ENCODE measurements around the gene AJM1.
A peak's percentile ranks its signal among the peaks of the same experiment; 100 is the strongest.
"Not testable (repeated sequence)": the region's sequence is repeated elsewhere in the genome, so short reads cannot be mapped to it uniquely, and the experiment has no call there.

Gene AJM1

DNA sequence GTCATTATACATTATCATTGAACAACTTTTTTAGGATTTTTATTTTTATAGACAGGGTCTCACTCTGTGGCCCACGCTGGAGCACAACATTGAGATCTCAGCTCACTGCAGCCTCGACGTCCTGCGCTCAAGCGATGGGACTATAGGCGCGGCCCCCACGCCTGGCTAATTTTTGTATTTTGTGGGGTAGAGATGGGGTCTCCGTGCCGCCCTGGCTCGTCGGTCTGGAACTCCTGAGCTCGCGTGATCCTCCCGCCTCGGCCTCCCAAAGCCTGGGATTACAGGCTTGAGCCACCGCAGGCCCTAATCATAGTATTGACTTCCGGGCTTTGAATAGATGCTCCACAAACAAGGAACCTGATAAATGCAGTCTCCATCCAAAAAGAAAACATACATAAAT is 25.2 kb downstream of the AJM1 start:
- DNase-seq (ENCODE audit: low spot score): no peak
- FAIRE-seq: no peak

DNA sequence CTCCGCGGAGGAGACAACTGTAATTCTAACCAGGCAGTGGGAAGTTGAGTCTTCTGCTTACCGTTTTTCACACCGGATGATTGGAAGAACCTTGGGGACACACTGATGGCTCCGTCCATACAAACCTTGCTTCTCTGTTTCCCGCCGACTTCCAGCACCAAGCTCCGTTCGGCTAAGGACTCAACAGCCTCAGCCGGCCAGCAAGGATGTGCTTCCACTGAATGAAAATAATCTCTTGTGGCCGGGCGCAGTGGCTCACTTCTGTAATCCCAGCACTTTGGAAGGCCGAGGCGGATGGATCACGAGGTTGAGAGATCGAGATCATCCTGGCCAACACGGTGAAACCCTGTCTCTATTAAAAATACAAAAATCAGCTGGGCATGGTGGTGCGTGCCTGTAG is 25.6 kb downstream of the AJM1 start:
- DNase-seq (ENCODE audit: low spot score) (no peak), FAIRE-seq (no peak)

DNA sequence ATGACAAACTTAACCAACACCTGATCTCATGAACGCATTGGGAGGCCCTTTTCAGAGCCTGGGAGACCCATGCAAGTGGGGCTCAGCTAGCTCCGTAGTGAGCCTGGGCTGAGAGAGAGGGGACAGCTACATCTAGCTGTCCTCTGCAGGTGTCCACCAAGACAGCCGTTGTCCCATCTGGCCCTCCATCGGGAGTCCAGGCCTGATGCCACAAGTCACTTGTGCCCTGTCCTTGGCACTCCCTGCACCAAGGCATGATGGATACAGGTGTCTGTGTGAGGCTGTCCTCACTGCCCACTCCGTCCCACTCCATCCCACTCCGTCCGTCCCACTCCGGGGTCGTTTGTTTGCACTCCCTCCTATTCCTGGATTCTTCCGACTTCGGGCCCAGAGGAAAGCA is 26.4 kb downstream of the AJM1 start:
- FAIRE-seq: no peak

DNA sequence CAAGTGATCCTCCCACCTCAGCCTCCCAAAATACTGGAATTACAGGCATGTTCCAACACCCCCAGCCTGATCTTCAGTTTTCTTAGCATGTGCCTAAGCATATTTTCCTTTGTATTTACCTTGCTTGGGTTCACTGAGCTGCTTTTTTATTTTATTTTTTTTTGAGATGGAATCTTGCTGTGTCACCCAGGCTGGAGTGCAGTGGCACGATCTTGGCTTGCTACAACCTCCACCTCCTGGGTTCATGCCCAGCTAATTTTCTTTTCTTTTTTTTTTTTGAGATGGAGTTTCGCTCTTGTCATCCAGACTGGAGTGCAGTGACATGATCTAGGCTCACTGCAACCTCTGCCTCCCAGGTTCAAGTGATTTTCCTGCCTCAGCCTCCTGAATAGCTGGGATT is 27.3 kb downstream of the AJM1 start:
- DNase-seq (ENCODE audit: low spot score): not testable (repeated sequence)

More for the DNA sequence above, 26.4 kb downstream of the AJM1 start:
- DNase-seq (ENCODE audit: low spot score): no peak

DNA sequence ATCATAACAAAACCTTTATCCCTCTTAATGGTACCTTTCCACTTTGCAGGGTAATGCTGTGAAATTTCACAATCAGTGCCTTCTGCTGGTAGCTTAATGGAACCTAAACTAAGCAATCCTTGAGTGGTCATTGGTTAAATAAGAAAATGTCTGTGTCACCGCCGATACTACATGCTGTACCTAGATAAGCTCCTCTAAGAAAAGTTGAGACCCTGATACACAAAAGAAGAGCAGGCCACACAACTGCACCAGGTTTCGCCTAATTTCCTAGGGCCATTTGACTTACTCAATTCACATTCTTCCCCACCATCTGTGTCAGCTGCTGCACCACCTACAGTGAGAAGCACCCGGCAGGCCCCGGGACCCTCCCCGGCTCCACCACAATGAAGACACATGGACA is 32.9 kb downstream of the AJM1 start:
- FAIRE-seq (no peak), DNase-seq (ENCODE audit: low spot score) (no peak)

More for the DNA sequence above, 27.3 kb downstream of the AJM1 start:
- FAIRE-seq: not testable (repeated sequence)

DNA sequence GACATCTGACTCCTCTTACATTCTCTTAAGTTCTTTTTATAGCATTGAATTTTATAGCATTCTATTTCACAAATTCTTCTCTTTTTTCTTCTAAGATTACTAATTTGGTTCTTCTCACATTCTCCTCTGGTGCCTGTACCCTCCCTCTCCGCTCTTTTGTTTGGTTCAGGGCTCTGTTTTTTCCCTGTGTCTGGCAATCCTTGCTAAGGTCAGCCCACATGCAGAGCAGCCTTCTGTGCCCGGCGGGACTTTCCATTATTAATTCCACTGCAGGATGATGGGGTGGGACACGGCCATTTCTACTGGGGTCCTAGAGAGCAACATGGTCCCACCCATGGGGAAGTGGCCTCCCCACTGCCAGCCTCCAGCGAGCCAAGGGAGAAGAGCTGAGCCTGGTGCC is 34.2 kb downstream of the AJM1 start:
- FAIRE-seq (no peak), DNase-seq (ENCODE audit: low spot score) (no peak)

DNA sequence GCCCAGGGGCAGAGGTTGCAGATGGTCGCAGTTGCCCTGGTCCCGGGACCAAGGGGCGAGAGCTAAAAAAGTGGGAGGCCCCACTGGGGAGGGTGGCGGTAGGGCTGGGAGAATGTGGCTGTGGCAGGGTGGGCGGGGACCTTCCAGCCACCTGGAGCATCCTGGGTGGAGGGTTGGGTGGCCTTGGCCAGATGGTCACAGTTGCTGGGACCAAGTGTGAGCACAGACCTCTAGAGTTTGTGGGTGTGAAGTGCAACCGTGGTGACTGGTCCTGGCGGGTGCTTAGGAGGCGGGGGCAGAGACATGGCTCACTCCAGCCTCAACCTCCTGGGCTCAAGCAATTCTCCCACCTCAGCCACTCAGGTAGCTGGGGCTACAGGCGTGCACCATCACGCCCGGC is 38.4 kb downstream of the AJM1 start:
- FAIRE-seq (no peak), DNase-seq (ENCODE audit: low spot score) (no peak)

DNA sequence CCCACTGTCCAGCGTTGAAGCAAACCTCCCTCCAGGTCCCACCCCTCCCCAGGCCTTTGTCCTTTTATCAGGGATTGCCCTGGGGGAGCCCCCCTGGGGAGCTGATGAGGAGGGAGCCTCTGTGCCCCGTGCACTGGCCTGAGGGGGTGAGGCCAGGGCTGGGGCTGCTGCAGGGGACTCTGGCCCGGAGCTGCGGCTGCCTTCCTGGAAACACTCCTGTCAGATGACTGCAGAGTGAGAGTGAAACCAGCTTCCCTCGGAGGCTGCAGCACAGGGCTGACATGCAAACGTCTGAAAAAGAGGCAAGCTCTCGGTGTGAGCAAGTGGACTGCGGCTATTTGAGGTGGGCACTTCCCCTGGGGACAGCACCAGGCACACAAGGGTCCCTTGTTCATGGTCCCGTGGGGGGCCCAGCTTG is 39.4 kb downstream of the AJM1 start:
- FAIRE-seq (no peak), DNase-seq (ENCODE audit: low spot score) (peak; percentile 32)

DNA sequence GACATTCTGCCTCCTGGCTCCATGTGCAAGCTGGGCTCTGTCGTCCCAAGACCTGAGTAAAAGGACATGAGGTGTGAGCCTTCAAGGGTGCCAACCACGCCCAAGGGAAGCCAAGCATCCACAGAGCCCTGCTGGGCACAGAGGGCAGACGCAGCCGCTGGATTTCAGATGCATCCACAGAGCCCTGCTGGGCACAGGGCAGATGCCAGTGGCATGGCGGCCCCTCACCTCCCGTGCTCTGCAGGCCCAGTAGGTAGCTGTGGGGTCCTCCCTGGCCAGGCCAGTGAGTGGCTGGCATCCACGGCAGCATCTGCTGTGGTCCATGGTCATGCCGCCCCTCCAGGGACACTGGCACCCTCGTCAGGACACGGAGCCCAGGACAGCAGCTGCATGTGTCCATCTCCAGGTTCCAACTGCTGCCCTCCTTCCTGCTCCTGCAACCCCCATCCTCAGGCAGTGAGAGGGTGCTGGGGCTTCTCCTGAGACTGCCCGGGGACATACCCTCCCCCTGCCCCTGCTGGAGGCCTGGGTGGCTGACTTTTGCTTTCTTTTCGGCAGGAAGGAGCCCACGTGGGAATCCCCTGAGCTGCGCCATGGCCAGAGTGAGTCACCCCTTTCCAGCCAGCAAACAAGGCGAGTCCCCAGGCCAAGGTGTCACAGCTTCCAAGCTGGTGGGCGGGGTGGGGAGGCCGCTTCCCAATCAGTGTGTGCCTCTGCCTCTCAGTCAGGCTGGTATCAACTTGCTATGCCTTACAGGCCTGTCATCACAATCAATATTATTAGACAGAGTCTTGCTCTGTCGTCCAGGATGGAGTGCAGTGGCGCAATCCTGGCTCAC is 40.0 kb downstream of the AJM1 start:
- peak; percentile 88 for FAIRE-seq

DNA sequence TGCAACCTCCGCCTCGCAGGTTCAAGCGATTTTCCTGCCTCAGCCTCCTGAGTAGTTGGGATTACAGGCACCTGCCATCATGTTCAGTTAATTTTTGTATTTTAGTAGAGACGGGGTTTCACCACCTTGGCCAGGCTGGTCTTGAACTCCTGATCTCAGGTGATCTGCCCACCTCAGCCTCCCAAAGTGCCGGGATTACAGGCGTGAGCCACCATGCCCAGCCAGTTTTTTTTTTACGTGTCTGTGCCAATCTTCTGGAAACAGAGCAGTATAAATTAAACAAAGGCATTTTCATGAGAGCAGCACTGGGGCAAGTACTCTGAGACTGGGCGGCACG is 40.6 kb downstream of the AJM1 start:
- not testable (repeated sequence) for FAIRE-seq; DNase-seq (ENCODE audit: low spot score)

More for the DNA sequence above, 40.0 kb downstream of the AJM1 start:
- DNase-seq (ENCODE audit: low spot score): peak; percentile 91

DNA sequence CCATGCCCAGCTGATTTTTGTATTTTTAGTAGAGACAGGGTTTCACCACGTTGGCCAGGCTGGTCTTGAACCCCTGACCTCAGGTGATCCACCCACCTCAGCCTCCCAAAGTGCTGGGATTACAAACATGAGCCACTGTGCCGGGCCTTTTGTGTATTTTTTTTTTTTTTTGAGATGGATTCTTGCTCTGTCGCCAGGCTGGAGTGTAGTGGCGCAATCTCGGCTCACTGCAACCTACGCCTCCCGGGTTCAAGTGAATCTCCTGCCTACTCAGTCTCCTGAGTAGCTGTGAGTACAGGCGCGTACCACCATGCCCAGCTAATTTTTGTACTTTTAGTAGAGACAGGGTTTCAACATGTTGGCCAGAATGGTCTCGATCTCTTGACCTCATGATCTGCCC is 41.4 kb downstream of the AJM1 start:
- DNase-seq (ENCODE audit: low spot score); FAIRE-seq: not testable (repeated sequence)

DNA sequence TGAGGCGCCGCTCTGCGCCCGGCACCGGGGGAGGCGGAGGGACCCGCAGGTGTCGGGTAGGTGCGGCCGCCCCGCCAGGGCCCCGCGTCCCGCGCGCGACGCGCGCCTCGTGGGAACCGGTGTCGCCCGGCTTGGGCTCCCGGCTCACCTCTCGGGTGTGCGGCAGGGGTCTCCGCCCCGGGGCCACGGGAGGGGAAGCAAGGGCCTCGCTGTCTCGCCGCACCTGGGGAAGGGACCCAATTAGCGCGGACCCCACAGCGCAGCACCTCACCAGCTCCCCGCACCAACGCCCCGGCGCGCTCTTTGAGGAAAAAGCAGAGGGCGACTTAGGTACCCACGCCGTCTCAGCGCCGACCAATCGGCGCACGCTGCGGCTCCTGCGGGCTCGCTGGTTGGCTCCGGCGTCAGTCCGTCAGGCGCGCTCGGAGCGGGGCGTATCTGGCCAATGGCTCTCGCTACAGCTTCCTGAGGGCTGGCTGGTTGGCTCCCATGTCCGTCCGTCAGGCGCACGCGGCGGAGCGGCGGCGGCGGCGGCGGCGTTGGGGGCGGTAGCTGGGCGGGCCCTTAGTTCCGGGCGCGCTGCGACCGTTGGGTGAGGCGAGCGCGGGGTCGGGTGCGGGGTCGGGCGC is 43.8 kb downstream of the AJM1 start, which contains the start of gene TRAF2:
TSS of gene TRAF2 (plus strand) at position 567 of the 629 bp plus-strand sequence. CDS start 12,225 bp downstream, outside the sequence.
- DNase-seq (ENCODE audit: low spot score) (peak; percentile 97), FAIRE-seq (no peak)

DNA sequence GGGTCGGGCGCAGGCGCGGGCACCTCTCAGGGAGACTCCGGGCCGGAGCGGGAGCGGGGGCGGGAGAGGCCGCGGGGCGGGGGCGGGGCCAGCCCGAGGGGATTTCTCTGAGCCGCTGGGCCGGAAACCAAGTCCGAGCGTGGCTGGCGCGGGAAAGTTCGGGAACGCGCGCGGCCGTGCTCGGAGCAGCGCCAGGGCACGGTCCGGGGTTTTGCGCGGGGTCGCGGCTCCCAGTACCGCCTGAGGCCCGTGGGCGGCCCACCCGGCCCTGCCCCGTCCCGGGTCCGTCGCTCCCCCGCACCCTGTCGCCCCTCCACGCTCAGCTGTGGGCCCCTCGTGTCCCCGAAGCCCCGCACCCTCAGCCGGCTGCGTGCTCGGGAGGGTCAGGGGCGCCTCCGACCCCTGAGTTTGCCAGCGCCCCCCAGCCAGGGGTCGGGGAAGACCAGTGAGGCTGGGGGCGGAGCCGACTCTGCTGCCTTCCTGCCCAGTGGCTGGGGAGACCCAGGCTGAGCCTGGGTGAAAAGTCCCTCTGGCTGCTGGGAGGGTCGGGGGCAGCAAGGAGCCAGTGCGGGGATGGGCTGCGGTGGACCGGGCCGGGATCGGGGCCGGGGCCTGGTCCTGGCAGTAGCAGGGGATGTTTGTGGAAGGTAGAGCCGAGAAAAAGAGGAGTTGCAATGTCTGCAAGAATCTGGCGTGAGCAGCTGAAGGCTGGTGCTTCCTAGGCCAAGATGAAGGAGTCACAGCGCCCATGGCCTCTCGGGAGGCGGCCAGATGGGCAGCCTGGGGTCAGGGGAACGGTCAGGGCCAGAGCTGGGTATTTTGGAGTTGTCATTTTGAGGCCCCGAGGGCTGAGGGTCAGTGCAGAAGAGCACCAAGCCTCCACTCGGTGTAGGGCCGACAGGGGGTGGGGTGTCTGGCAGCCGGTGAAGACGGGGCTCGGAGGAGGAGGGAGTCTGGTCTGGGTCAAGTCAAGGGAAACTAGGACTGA is 44.6 kb downstream of the AJM1 start:
- FAIRE-seq (no peak), DNase-seq (ENCODE audit: low spot score) (peak; percentile 11)

DNA sequence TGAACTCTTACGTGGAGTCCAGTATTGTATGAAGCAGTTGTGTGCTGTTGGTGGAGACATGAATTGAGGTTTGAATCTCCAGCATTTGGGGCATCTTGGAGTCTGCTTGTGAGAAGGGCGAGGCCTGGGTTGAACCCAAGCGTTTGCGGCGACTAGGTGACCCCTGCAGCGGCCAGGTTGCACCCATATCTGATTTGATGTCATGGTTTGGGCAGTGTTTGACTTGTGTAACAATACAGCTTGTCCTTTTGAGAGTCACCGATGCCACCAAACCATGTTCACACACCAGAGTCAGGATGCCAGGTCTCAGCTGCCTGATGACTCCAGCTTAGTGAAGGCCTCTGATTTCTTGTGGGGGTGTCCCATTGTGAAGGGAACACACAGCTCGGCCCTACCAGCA is 46.2 kb downstream of the AJM1 start:
- no peak for FAIRE-seq
- DNase-seq (ENCODE audit: low spot score): no peak

DNA sequence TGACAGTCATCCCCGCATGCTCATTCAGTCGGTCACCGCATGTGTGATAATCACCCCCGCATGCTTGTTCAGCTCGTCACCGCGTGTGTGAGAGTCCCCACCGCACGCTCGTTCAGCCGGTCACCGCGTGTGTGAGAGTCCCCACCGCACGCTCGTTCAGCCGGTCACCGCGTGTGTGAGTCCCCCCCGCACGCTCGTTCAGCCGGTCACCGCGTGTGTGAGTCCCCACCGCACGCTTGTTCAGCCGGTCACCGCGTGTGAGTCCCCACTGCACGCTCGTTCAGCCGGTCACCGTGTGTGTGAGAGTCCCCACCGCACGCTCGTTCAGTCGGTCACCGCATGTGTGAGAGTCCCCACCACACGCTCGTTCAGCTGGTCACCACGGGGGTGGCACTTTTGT is 47.6 kb downstream of the AJM1 start:
- DNase-seq (ENCODE audit: low spot score) (no peak), FAIRE-seq (no peak)

DNA sequence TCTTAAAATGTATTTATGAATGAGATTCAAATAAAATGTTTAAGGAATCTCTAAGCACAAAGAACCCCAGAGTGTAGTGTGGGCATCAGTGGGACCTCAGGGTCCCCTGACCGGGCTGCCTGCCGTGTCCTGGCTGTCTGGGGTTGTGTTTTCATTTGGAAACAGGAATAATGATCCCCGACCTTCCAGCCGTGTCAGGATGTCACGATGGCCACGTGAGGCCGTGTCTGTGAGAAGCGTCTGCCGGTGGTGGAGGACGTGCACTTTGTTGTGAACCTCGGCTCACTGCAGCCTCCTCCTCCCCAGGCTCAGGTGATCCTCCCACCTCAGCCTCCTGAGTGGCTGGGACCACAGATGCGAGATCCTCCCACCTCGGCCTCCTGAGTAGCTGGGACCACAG is 48.4 kb downstream of the AJM1 start:
- FAIRE-seq (no peak), DNase-seq (ENCODE audit: low spot score) (no peak)

All from RCC 7860 (cell line).